Measurements from ENCODE around the gene ZBTB5. TPM values are rescaled to one million over a fixed set of nuclear protein-coding genes. Genes with fewer than 3 reads are reported as not detected.

ZBTB5 gene
- total and polyA plus RNA-seq, 2 of the 13 experiments (the other 11 are each of a cell fraction or from before 2014, with no cell fraction given), result 12.5 to 20.5 TPM

GRCh38 chr9:37417857-37418618 is 47.2 kb downstream of the ZBTB5 start (continued):
- TF ChIP-seq, protein P1, sequence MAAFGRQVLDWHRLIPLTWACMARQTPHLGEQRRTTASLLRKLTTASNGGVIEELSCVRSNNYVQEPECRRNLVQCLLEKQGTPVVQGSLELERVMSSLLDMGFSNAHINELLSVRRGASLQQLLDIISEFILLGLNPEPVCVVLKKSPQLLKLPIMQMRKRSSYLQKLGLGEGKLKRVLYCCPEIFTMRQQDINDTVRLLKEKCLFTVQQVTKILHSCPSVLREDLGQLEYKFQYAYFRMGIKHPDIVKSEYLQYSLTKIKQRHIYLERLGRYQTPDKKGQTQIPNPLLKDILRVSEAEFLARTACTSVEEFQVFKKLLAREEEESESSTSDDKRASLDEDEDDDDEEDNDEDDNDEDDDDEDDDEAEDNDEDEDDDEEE (CRISPR knock-in tag; IDR thresholded peaks at IDR 0.05), result no peak
- no peak for TF ChIP-seq ETV6 (CRISPR knock-in tag; conservative IDR thresholded peaks at IDR 0.05)
- TF ChIP-seq CCDC6 (CRISPR knock-in tag; IDR thresholded peaks at IDR 0.05), result no peak
- no peak for TF ChIP-seq CREB1 (IDR thresholded peaks at IDR 0.05)
- no peak for TF ChIP-seq CREB1 (CRISPR knock-in tag; IDR thresholded peaks at IDR 0.05)
- TF ChIP-seq ZSCAN30 (CRISPR knock-in tag; IDR thresholded peaks at IDR 0.05), result peak; percentile 24; the same call in 1 of the 2 replicates
- no peak for TF ChIP-seq RERE (CRISPR knock-in tag; IDR thresholded peaks at IDR 0.05; ENCODE audit: low read depth)
- TF ChIP-seq HNF1A (IDR thresholded peaks at IDR 0.05; ENCODE audit: low read depth), result 0 out of 2 replicates have a peak, but pooled peaks have one; percentile 43
- peak; percentile 15; the same call in 1 of the 2 replicates for TF ChIP-seq HNF1A (CRISPR knock-in tag; IDR thresholded peaks at IDR 0.05; ENCODE audit: borderline replicate concordance)
- TF ChIP-seq, protein P2, sequence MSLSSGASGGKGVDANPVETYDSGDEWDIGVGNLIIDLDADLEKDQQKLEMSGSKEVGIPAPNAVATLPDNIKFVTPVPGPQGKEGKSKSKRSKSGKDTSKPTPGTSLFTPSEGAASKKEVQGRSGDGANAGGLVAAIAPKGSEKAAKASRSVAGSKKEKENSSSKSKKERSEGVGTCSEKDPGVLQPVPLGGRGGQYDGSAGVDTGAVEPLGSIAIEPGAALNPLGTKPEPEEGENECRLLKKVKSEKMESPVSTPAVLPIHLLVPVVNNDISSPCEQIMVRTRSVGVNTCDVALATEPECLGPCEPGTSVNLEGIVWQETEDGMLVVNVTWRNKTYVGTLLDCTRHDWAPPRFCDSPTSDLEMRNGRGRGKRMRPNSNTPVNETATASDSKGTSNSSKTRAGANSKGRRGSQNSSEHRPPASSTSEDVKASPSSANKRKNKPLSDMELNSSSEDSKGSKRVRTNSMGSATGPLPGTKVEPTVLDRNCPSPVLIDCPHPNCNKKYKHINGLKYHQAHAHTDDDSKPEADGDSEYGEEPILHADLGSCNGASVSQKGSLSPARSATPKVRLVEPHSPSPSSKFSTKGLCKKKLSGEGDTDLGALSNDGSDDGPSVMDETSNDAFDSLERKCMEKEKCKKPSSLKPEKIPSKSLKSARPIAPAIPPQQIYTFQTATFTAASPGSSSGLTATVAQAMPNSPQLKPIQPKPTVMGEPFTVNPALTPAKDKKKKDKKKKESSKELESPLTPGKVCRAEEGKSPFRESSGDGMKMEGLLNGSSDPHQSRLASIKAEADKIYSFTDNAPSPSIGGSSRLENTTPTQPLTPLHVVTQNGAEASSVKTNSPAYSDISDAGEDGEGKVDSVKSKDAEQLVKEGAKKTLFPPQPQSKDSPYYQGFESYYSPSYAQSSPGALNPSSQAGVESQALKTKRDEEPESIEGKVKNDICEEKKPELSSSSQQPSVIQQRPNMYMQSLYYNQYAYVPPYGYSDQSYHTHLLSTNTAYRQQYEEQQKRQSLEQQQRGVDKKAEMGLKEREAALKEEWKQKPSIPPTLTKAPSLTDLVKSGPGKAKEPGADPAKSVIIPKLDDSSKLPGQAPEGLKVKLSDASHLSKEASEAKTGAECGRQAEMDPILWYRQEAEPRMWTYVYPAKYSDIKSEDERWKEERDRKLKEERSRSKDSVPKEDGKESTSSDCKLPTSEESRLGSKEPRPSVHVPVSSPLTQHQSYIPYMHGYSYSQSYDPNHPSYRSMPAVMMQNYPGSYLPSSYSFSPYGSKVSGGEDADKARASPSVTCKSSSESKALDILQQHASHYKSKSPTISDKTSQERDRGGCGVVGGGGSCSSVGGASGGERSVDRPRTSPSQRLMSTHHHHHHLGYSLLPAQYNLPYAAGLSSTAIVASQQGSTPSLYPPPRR (CRISPR knock-in tag; IDR thresholded peaks at IDR 0.05; ENCODE audit: borderline replicate concordance), result 0 out of 2 replicates have a peak, but pooled peaks have one; percentile 12
- no peak for TF ChIP-seq CREBL2 (CRISPR knock-in tag; IDR thresholded peaks at IDR 0.05; ENCODE audit: borderline replicate concordance)
- TF ChIP-seq NFYC (CRISPR knock-in tag; IDR thresholded peaks at IDR 0.05), result peak; percentile 34

All from HepG2 (cell line).